Esophagus squamous epithelium (tissue), 5 donors: ENCODE measurements around the gene SLC1A7. TPM values are rescaled to one million over a fixed set of nuclear protein-coding genes. Genes with fewer than 3 reads are reported as not detected.

Experiments used
- DNase-seq: peaks from one replicate; lab custom pipeline; 2025; lab: John Stamatoyannopoulos, UW
- H3K27ac ChIP-seq, 4 donors: fragments of 200-600 bp; sonication (generic); one replicate each; pipeline ENCODE4 v1.5.1; 2016 to 2019; ENCODE audit warnings: mild to moderate bottlenecking in 1 of 4
- H3K27me3 ChIP-seq, 4 donors: fragments of 200-600 bp; sonication (generic); 1 replicate in 3 of 4; 2 replicates in 1 of 4; pipeline versions ENCODE4 v1.5.1 to v1.6.0; 2017 to 2021; ENCODE audit warnings: antibody characterized with exemption in 1 of 4
- H3K36me3 ChIP-seq, 3 donors: fragments of 200-600 bp; sonication (generic); one replicate each; pipeline ENCODE4 v1.5.1; 2016 to 2019
- H3K4me1 ChIP-seq, 3 donors: fragments of 200-600 bp; sonication (generic); one replicate each; pipeline ENCODE4 v1.5.1; 2017 to 2019
- H3K4me3 ChIP-seq, 4 donors: fragments of 200-600 bp; sonication (generic); 1 replicate in 3 of 4; 2 replicates in 1 of 4; pipeline ENCODE4 v1.5.1; 2016 to 2019; ENCODE audit warnings: mild to moderate bottlenecking in 2 of 4, moderate library complexity in 1 of 4
- H3K9me3 ChIP-seq, 3 donors: fragments of 200-600 bp; sonication (generic); one replicate each; pipeline ENCODE4 v1.5.1; 2016 to 2019
- CTCF ChIP-seq, 6 experiments: fragments of 450-650 bp in 4 of 6; fragments of 200-600 bp in 2 of 6; sonication (generic) in 2 of 6; IDR thresholded peaks; one replicate each; pipeline ENCODE4 v1.5.1; 2016 to 2019; ENCODE audit warnings: antibody characterized with exemption in 6 of 6, mild to moderate bottlenecking in 4 of 6, moderate library complexity in 4 of 6
- POLR2A ChIP-seq, 4 donors: fragments of 450-650 bp; IDR thresholded peaks; one replicate each; pipeline ENCODE4 v1.6.1; 2017; ENCODE audit warnings: antibody characterized with exemption in 4 of 4, mild to moderate bottlenecking in 4 of 4, moderate library complexity in 3 of 4
- WGBS, 2 donors: methylation state at CpG; one replicate each; pipeline ENCODE4 v1.1.5; 2018; 5-methylcytosine and 5-hydroxymethylcytosine counted together
- intact Hi-C: fragments of 100-400 bp; cut with DNase I; formaldehyde crosslinking; loops from one replicate; pipeline ENCODE4 v1.15.0; 2022
- total RNA-seq, 4 donors: library from RNA; depleted of rRNA; stranded (reverse); fragments of >200 nt; gene quantifications; one replicate each; pipeline ENCODE4 v1.1.0, GENCODE V29; 2016
- donor health status: DM: yes; HTN: yes; CAD: no.

Gene SLC1A7
- total RNA-seq, 4 donors from 2014 or later: 0.57 TPM; not detected in 3

GRCh38 chr1:53155534-53155933 lies 13.1 kb upstream of the SLC1A7 start:
- Histone ChIP-seq H3K27me3 (peaks cover 0 to 6% (median 0%) of the 10 kb centered on the region in 4 donors), H3K9me3 (no peaks in the 10 kb centered on the region), H3K4me1 (no peaks in the 10 kb centered on the region), H3K36me3 (no peaks in the 10 kb centered on the region), H3K4me3 (no peak overlapping the region), H3K27ac (no peak overlapping the region)
- no peak for DNase-seq
- intact Hi-C loops: no loop called here
- 100% methylated on average over 1 of the region's 1 CpG; no CpG with 5 or more reads in 1 of the 2 donors for WGBS, 2 donors
- TF ChIP-seq CTCF (IDR thresholded peaks at IDR 0.05) (no peak), POLR2A (IDR thresholded peaks at IDR 0.05) (no peak)

- H3K27ac ChIP-seq: no peak overlapping the region
- H3K36me3 ChIP-seq: no peaks in the 10 kb centered on the region
- H3K4me3 ChIP-seq: no peak overlapping the region
- DNase-seq: no peak
- peaks cover 0 to 6% (median 0%) of the 10 kb centered on the region in 4 donors for H3K27me3 ChIP-seq
- no peak for TF ChIP-seq CTCF (IDR thresholded peaks at IDR 0.05)
- TF ChIP-seq POLR2A (IDR thresholded peaks at IDR 0.05): no peak
- WGBS, 2 donors: 63 to 75% methylated on average over 6 to 7 of the region's 8 CpGs
- intact Hi-C loops: no loop called here
- no peaks in the 10 kb centered on the region for H3K4me1 ChIP-seq
- no peaks in the 10 kb centered on the region for H3K9me3 ChIP-seq
Measured at GRCh38 chr1:53154859-53155438, 12.5 kb upstream of the SLC1A7 start.

GRCh38 chr1:53153752-53154151 lies 11.3 kb upstream of the SLC1A7 start:
- Histone ChIP-seq H3K36me3 (no peaks in the 10 kb centered on the region), H3K27ac (no peak overlapping the region), H3K27me3 (peaks cover 0 to 6% (median 0%) of the 10 kb centered on the region in 4 donors), H3K4me3 (no peak overlapping the region), H3K4me1 (no peaks in the 10 kb centered on the region), H3K9me3 (no peaks in the 10 kb centered on the region)
- WGBS, 2 donors: 63 to 72% methylated on average over 3 of the region's 3 CpGs
- intact Hi-C loops: no loop called here
- DNase-seq: no peak
- TF ChIP-seq POLR2A (IDR thresholded peaks at IDR 0.05) (no peak), CTCF (IDR thresholded peaks at IDR 0.05) (no peak)

GRCh38 chr1:53148123-53148522 lies 5.7 kb upstream of the SLC1A7 start:
- Histone ChIP-seq H3K4me3 (no peak overlapping the region), H3K27me3 (peaks cover 0 to 6% (median 0%) of the 10 kb centered on the region in 4 donors), H3K4me1 (peaks cover 6 to 20% (median 9%) of the 10 kb centered on the region in 3 donors), H3K9me3 (no peaks in the 10 kb centered on the region), H3K27ac (no peak overlapping the region), H3K36me3 (no peaks in the 10 kb centered on the region)
- intact Hi-C loops: no loop called here
- DNase-seq: no peak
- TF ChIP-seq CTCF (IDR thresholded peaks at IDR 0.05) (no peak), POLR2A (IDR thresholded peaks at IDR 0.05) (no peak)
- WGBS, 2 donors: 79 to 80% methylated on average over 3 of the region's 3 CpGs

- peaks cover 6 to 20% (median 9%) of the 10 kb centered on the region in 3 donors for H3K4me1 ChIP-seq
- no peaks in the 10 kb centered on the region for H3K9me3 ChIP-seq
- intact Hi-C loops: no loop called here
- no peaks in the 10 kb centered on the region for H3K36me3 ChIP-seq
- no peak for DNase-seq
- whole genome bisulfite sequencing, 2 donors: 80 to 87% methylated on average over 1 to 4 of the region's 4 CpGs
- TF ChIP-seq POLR2A (IDR thresholded peaks at IDR 0.05) (no peak), CTCF (IDR thresholded peaks at IDR 0.05) (no peak)
- H3K27me3 ChIP-seq: no peaks in the 10 kb centered on the region
- H3K27ac ChIP-seq: peak overlapping the region in 2 of 4 donors; percentile 85 to 93
- no peak overlapping the region for H3K4me3 ChIP-seq
Measured at GRCh38 chr1:53147174-53147573, 4.7 kb upstream of the SLC1A7 start.
